ENCODE measurements around the gene C16orf86. TPM values are rescaled to one million over a fixed set of nuclear protein-coding genes. Genes with fewer than 3 reads are reported as not detected.

The C16orf86 gene
- total and polyA plus RNA-seq, 2 of the 8 experiments (the other 6 are each of a cell fraction or from before 2014, with no cell fraction given), result 1.4 to 2.3 TPM

DNA sequence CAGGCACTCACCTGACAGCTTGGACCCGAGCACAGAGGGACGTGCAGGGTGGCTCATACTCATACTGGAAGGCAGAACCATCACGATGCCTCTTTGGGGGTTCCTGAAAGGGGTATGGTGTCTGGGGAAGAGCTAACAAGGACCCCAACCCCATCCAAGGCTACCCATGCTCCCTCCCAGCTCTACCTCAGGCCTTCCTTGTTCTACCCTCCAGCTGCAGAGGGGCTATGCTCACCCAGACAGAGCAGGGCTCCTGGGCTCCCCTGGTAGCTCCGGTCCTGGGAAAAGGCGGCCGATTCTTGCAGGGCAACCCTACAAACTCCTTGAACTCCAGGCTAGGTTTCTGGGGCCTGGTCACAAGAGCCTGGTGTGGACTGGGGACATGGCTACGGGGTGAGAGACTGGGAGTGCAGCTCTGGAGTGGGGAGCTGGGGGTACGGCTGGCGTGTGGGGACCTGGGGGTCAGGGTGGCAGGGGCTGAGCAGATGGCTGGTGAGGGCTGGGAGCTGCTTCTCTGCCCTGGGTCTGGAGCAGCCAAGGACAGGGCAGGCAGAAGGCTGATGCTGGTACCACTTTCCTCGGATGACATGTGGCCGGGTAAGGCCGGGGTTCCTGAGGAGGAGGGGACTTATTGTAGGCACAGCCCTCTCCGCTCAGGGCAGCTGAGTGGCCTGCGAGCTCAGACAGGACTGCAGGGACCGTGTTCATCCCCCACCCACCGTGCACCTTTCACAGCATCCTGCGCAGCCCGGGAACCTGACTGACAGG lies 8.7 kb upstream of the C16orf86 start (continued):
- TF ChIP-seq EZH2 (IDR thresholded peaks at IDR 0.05; ENCODE audit: low read depth, low read length, severe bottlenecking) (no peak), BCL11A (IDR thresholded peaks at IDR 0.05; ENCODE audit: low read depth in 2 of 2, low read length in 2 of 2) (no peak), RXRA (IDR thresholded peaks at IDR 0.05; ENCODE audit: insufficient read depth, low read depth, low read length) (no peak), ZNF274 (IDR thresholded peaks at IDR 0.05; ENCODE audit: borderline replicate concordance, extremely low read depth, low read length) (no peak), POLR2A (IDR thresholded peaks at IDR 0.05; ENCODE audit: control extremely low read depth in 1 of 2, low read depth in 2 of 2, low read length in 2 of 2) (no peak)
- TF ChIP-seq, protein P1, sequence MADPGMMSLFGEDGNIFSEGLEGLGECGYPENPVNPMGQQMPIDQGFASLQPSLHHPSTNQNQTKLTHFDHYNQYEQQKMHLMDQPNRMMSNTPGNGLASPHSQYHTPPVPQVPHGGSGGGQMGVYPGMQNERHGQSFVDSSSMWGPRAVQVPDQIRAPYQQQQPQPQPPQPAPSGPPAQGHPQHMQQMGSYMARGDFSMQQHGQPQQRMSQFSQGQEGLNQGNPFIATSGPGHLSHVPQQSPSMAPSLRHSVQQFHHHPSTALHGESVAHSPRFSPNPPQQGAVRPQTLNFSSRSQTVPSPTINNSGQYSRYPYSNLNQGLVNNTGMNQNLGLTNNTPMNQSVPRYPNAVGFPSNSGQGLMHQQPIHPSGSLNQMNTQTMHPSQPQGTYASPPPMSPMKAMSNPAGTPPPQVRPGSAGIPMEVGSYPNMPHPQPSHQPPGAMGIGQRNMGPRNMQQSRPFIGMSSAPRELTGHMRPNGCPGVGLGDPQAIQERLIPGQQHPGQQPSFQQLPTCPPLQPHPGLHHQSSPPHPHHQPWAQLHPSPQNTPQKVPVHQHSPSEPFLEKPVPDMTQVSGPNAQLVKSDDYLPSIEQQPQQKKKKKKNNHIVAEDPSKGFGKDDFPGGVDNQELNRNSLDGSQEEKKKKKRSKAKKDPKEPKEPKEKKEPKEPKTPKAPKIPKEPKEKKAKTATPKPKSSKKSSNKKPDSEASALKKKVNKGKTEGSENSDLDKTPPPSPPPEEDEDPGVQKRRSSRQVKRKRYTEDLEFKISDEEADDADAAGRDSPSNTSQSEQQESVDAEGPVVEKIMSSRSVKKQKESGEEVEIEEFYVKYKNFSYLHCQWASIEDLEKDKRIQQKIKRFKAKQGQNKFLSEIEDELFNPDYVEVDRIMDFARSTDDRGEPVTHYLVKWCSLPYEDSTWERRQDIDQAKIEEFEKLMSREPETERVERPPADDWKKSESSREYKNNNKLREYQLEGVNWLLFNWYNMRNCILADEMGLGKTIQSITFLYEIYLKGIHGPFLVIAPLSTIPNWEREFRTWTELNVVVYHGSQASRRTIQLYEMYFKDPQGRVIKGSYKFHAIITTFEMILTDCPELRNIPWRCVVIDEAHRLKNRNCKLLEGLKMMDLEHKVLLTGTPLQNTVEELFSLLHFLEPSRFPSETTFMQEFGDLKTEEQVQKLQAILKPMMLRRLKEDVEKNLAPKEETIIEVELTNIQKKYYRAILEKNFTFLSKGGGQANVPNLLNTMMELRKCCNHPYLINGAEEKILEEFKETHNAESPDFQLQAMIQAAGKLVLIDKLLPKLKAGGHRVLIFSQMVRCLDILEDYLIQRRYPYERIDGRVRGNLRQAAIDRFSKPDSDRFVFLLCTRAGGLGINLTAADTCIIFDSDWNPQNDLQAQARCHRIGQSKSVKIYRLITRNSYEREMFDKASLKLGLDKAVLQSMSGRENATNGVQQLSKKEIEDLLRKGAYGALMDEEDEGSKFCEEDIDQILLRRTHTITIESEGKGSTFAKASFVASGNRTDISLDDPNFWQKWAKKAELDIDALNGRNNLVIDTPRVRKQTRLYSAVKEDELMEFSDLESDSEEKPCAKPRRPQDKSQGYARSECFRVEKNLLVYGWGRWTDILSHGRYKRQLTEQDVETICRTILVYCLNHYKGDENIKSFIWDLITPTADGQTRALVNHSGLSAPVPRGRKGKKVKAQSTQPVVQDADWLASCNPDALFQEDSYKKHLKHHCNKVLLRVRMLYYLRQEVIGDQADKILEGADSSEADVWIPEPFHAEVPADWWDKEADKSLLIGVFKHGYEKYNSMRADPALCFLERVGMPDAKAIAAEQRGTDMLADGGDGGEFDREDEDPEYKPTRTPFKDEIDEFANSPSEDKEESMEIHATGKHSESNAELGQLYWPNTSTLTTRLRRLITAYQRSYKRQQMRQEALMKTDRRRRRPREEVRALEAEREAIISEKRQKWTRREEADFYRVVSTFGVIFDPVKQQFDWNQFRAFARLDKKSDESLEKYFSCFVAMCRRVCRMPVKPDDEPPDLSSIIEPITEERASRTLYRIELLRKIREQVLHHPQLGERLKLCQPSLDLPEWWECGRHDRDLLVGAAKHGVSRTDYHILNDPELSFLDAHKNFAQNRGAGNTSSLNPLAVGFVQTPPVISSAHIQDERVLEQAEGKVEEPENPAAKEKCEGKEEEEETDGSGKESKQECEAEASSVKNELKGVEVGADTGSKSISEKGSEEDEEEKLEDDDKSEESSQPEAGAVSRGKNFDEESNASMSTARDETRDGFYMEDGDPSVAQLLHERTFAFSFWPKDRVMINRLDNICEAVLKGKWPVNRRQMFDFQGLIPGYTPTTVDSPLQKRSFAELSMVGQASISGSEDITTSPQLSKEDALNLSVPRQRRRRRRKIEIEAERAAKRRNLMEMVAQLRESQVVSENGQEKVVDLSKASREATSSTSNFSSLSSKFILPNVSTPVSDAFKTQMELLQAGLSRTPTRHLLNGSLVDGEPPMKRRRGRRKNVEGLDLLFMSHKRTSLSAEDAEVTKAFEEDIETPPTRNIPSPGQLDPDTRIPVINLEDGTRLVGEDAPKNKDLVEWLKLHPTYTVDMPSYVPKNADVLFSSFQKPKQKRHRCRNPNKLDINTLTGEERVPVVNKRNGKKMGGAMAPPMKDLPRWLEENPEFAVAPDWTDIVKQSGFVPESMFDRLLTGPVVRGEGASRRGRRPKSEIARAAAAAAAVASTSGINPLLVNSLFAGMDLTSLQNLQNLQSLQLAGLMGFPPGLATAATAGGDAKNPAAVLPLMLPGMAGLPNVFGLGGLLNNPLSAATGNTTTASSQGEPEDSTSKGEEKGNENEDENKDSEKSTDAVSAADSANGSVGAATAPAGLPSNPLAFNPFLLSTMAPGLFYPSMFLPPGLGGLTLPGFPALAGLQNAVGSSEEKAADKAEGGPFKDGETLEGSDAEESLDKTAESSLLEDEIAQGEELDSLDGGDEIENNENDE (IDR thresholded peaks at IDR 0.05; ENCODE audit: insufficient replicate concordance, low read length), result no peak

Data from H1 (cell line).